GM23248 (cell line): ENCODE measurements around the gene ZNF467.

Experiments
- EZH2 ChIP-seq: fragments of 200-600 bp; sonication (generic); IDR thresholded peaks from 2 replicates; pipeline ENCODE4 v1.6.1; 2018; ENCODE audit warnings: antibody characterized with exemption, mild to moderate bottlenecking; ENCODE audit not compliant: insufficient read depth, poor library complexity, severe bottlenecking
- EZH2phosphoT487 ChIP-seq: fragments of 200-600 bp; sonication (generic); IDR thresholded peaks from 2 replicates; pipeline ENCODE4 v1.6.1; 2018; ENCODE audit warnings: antibody characterized with exemption, moderate library complexity, mild to moderate bottlenecking, low read depth; ENCODE audit not compliant: insufficient read depth

GRCh38 chr7:149819961-149820340 is 46.6 kb upstream of the ZNF467 start:
- TF ChIP-seq EZH2 (no peak), EZH2phosphoT487 (no peak)
